GM18505 (cell line): ENCODE measurements around the gene F9.

ENCODE experiments used
- ATAC-seq: cut with Tn5 transposase; IDR thresholded peaks from one replicate; pipeline ENCODE4 v1.9.1; 2021; ENCODE audit not compliant: unreplicated experiment
- POLR2A ChIP-seq: IDR thresholded peaks from 4 replicates; pipeline ENCODE4 v1.6.1; 2011; ENCODE audit warnings: borderline replicate concordance; ENCODE audit not compliant: insufficient read depth, insufficient read length; ENCODE audit errors: extremely low read depth

The F9 gene

GRCh38 chrX:139554376-139554775 lies 23.8 kb downstream of the F9 start:
- ATAC-seq: peak; percentile 12
- TF ChIP-seq POLR2A: no peak

- no peak for ATAC-seq
- no peak for TF ChIP-seq POLR2A
Observed at GRCh38 chrX:139554991-139555675, 24.6 kb downstream of the F9 start.

- TF ChIP-seq POLR2A: no peak
- peak; percentile 79 for ATAC-seq
Observed at GRCh38 chrX:139559383-139560042, 29.0 kb downstream of the F9 start.

GRCh38 chrX:139560221-139560620 lies 29.7 kb downstream of the F9 start:
- ATAC-seq: no peak
- no peak for TF ChIP-seq POLR2A

- no peak for ATAC-seq
- no peak for TF ChIP-seq POLR2A
Observed at GRCh38 chrX:139563251-139563650, 32.7 kb downstream of the F9 start.

- no peak for ATAC-seq
- TF ChIP-seq POLR2A: no peak
Observed at GRCh38 chrX:139566981-139567380, 36.4 kb downstream of the F9 start.

- ATAC-seq: no peak
- no peak for TF ChIP-seq POLR2A
Observed at GRCh38 chrX:139581068-139581467, 50.5 kb downstream of the F9 start.

- no peak for ATAC-seq
- no peak for TF ChIP-seq POLR2A
Observed at GRCh38 chrX:139585613-139586012, 55.1 kb downstream of the F9 start.

GRCh38 chrX:139596068-139596467 lies 65.5 kb downstream of the F9 start:
- ATAC-seq: no peak
- no peak for TF ChIP-seq POLR2A

GRCh38 chrX:139600105-139600504 lies 69.6 kb downstream of the F9 start:
- TF ChIP-seq POLR2A: no peak
- no peak for ATAC-seq
